COLO668 (cell line): ENCODE data around the gene SLC16A11.
"Not testable (repeated sequence)": the region's sequence is repeated elsewhere in the genome, so short reads cannot be mapped to it uniquely, and the experiment has no call there.

Experiments used
- DNase-seq: peaks from one replicate; lab custom pipeline; 2025; ENCODE audit not compliant: unreplicated experiment; lab: John Stamatoyannopoulos, UW

SLC16A11 gene

DNA sequence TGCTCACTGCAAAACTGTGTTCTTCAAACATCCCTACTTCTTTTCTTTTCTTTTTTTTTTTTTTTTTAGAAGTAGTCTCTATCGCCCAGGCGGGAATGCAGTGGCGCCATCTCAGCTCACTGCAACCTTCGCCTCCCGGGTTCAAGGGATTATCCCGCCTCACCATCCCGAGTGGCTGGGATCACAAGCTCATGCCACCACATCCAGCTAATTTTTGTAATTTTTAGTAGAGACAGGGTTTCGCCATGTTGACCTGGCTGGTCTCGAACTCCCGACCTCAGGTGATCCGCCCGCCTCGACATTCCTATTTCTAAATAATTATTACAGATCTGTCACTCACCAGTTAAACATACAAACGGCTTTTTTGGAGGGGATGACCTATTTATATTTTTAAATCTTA, 32.5 kb downstream of the SLC16A11 start:
- DNase-seq = no peak

DNA sequence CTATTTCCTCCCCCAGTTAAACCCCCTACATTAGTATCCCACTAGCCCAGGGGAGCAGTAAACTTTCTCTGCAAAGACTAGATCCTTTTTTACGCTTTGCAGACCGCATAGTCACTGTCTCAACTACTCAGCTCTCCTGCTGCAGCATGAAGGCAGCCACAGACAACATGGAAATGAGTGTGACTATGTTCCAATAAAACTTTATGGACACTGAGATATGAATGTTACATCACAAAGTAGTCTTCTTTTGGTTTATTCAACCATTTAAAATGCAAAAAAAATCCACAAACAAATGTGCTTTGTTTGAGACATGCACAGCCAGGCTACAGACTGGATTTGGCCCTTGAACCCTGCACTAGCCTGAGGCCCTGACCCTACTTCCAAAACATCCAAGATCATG, 33.4 kb downstream of the SLC16A11 start:
- no peak for DNase-seq

DNA sequence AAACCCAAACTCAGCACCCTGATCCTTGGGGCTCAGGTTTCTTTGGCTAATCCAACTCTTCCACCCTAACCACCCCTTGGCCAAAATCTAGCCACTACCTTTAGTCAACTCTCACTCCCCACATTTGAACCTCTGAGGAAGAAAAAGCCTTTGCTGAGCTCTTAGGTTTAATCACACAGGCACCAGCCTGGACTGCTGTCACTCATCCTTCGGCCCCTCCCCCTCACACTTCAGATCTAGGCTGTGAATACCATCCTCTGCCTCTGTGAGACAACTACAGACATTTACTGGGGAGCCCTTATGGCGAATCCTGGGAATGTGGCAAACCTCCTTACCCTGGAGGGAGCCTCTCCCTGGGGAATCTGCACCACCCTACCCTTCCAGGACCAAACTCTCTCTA, 36.7 kb downstream of the SLC16A11 start:
- DNase-seq = no peak

DNA sequence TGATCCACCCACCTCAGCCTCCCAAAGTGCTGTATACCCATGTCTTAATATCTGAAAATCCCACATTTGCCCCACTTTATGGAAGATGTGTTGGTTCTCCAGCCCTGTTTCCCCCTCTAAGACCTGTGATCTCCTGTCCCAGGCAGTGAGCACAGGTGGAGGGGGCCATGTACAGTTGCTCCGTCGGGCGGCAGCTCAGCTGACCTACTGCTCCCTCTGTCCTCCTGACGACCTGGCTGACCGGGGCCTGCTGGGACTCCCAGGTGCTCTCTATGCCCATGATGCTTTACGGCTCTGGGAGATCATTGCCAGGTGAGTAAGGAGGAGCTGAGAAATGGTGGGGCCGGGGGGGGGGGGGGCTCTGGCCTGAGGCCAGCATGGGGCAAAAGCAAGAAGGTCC, 38.2 kb downstream of the SLC16A11 start:
- DNase-seq = no peak

DNA sequence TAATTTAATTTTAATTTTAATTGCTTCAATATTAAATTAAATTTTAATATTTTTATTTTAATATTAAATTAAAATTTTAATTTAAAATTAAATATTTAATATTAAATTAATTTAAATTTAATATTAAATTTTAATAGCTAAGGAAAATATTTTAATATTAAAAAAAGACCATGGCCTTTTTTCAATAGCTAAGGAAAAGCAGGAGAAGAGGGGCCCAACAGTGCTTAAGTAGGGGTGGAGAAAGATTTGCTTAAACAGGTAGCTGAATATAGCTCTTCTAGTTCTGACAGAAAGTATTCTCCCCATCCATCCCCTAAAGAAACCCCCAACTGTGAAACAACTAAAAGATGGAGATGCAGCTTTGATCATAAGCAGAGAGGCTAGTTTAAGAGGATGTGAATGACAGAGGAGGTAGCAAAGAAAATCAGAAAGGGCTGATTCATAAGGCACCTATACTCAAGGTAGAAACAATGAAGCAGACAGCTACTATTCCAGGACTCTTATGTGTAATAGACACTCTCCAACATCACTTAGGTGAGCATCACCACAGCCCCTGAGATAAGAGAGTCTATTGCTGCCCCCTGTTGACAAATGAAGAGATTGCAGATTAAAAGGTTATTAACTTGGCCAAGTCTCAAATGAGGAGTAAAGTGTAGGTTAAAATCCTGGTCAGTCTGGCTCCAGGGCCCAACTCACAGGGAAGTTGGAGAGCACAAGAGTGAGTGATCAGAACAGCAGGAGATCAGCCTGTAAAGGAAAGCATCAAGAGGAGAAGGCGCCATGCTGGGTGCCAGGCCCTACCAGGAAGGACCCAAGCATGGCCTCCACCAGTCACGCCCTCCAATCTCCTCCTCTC, 39.3 kb downstream of the SLC16A11 start:
- peak; percentile 23 for DNase-seq

DNA sequence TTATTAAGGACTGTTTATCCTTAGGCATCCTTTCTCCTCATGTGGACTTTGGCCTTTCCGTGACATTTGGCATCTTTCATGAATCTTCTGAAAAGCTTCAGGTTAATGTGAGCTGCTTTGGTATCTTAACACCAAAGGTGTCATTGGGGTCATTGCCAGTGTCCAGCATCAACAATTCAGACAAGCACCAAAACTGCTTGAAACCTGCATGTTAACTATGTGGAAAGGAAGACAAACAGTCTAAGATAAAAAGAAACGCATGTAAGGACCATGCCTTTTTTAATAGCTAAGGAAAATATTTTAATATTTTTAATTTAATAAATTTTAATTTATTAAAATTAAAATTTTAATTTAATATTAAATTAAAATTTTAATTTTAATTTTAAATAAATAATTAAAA, 40.1 kb downstream of the SLC16A11 start:
- no peak for DNase-seq

DNA sequence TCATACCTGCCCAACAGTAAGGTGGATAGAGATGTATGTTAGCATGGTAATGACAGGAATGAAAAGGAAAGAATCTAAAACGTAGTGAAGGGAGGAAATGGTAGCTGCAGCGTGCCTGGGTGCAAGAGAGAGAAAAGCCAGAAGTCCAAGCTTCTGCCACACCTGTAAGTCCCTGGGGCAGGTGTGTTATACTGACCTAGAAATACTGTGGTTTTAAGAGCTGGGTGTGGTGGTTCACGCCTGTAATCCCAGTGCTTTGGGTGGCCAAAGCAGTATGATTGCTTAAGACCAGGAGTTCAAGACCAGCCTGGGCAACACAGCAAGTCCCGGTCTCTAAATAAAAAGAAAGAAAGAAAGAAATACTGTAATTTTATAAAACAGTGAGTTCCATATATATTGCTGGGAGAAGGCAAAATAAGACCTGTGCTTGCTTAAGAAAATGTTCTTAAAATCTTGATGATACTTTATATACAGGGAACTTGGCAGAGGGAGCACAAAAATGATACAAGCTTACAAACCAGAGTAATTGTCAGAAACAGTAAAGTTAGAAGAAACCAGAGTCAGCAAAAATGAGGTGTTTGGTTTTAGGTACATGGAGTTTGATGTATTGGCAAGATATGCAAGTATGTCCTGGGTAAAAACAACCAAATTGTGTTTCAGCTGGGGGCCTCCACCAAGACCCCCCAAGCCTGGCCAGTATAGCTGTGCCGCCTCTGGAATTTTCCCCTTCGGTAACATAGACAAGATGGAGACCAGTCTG, 41.4 kb downstream of the SLC16A11 start:
- DNase-seq = no peak

DNA sequence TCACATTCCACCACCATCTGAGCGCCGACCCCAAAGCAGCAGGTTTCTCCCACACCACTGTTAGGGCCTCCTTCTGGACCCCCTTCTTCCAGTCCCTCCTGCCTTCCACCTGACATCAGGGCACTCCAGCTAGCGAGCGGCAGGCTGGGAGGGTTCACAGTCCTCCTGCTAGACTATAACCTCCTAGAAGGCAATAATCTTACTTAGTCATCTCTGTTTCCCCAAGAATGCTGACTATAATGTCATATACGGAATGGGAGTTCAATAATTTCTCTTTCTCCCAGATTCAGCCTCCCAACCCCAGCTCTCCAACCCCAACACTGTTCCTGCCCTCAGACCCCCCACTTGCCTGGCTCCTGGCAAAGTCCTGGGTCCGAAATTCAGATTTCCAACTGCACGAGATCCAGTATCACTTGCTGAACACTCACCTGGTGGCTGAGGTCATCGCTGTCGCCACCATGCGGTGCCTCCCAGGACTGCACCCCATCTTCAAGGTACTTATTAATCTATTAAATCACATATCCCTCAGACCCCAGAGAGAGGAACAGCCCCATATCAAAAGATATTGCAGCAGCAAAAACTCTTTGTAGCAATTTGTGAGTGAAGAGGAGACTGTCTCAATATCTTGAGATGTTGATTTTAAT, 42.5 kb downstream of the SLC16A11 start:
- DNase-seq = peak; percentile 6

DNA sequence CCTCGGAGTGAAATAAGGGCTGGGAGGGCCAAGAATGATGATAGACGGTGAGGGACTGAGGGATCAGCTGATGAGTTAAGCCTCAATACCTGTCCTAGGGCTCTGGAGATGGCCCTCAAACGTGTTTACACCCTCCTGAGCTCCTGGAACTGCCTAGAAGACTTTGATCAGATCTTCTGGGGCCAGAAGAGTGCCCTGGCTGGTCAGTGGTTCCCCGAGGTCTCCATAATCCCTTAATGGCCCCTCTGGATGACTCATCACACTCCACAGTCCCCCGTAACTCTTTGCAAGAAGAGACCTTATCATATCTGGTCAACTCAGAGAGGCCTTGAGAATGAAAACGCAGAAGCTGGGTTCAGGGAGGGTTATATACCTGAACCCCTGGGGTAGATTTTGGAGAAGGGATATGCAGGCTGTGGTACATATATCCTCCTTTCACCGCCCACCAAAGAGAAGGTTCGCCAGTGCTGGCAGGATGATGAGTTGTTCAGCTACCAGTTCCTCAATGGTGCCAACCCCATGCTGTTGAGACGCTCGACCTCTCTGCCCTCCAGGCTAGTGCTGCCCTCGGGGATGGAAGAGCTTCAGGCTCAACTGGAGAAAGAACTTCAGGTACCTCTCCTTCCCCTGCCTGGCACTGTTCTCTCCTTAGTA, 44.9 kb downstream of the SLC16A11 start:
- DNase-seq = no peak

DNA sequence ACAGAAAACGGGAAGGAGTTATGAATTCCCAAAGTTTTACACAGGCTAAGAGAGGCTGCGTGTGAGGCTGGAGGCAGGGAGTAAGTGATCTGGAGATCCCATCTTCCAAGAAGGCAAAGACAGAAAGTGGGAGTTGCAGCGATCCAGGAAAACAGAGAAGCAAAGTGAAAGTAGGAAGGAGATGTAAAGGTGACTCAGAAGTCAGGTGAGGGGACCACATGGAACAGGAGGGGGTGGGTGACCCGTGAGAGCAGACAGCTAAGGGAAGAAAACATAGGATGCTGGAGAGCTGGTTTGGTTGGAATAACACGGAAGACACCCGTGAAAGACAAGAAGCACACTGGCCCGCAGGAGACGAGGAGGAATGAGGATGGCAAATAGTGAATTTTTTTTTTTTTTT, 46.7 kb downstream of the SLC16A11 start:
- no peak for DNase-seq

DNA sequence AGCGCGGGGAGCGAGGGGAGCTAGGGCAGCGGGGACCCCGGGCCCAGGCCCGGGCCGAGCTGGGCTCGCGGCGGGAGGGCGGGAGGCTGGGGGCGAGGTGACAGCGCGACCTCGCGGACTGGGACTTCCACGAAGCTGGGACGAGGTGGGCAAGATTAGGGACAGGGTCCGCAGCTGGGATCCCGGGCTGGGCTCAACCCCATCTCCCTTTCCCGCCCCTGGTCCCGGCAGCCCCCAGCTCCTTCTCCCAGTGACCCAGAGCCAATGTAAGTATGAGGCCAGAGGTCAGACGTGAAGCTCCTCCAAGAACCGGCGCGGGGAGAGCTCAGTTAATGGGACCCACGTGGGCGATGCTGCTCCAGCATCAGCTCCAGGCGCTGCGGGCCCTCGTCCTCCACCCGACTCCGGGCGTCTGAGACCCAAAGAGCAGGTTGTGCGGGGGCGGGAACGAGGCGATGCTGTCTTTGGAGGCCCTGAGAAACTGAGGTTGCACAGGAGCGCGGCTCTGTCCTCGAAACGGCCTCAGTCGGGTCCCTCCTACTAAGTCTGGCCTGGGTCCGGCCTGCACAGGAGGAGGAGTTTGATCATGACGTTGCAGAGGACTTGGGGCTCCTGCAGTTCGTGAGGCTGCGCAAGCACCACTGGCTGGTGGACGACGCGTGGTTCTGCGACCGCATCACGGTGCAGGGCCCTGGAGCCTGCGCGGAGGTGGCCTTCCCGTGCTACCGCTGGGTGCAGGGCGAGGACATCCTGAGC, 47.5 kb downstream of the SLC16A11 start:
- no peak for DNase-seq

DNA sequence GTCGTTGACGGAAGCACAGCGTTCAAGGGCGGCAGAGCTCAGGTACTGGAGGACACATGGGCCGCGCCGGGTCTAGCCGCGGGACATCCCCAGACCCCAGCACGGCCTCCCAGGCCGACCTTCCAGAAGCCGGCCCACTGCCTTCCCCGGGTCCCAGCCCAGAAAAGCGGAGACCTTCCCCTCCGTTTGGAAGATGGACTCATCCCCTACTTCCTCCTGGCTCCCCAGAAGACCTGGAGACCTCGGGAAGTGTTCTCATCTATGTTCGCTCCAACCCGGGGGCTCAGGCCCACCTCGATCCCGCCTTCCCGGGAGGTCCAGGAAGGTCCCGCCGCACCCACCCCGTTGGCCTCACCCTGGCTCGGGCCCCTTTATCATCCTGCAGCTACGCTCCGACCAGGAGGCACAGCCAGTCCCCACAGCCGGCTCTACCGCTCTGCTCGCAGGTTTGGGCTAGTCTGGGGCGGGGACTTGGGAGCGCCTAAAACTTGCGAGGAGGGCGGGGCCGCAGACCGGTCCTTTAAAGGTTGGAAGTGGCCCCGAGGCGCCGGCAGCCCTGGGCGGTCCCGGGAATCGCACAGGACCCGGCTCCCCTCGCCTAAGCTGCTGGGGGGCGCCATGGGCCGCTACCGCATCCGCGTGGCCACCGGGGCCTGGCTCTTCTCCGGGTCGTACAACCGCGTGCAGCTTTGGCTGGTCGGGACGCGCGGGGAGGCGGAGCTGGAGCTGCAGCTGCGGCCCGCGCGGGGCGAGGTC, 48.2 kb downstream of the SLC16A11 start, which contains the start of gene ALOX12:
TSS of gene ALOX12 (plus strand) at position 550 of the 756 bp plus-strand sequence. CDS start at position 619, 69 bp downstream.
- no peak for DNase-seq

DNA sequence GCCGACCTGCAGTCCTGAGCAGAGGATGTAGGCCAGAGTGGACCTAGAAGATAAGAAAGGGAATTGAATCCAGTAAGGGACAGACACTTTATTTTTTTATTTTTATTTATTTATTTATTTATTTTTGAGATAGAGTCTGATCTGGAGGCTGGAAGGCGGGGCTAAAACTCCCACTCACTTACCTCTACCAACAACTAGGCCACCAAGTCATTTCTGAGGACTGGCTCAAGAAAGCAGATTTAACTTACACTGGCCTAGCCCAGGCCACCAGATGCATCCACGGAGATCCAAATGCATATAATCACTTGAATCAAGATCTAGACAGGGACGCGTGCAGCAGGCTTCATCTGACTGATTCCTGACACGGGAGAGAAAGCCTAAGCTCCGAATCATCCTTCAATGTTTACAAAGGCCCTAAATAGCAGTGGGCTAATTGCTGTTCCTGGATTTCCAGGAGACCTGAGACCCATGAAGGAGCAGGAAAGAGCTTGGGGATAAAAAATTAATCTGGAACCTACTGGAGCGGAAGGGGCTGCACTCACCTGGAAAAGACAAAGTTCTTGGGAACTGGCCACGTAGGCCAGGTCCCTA, 49.1 kb downstream of the SLC16A11 start:
- DNase-seq = no peak

DNA sequence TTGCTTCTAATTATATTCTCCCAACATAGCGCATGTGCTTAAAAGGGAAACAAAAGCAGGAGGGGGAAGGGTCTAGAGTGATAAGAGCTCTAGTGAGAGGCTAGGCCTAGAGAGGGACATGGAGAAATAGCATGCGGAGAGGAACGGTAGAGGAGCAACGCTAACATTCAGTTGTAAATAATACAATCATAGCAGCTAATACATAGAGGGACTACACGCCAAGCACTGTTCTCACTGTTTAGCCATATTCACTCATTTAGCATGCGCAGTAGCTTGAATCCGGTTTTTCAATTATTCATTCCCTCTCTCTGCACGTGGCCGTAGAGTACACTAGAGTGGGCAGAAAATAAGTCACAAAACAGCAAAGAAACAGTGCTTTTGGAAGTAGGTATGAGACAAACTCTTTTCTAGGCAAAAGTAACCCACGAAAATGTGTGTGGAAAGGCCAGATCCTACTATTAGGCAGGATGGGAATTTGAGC, 49.7 kb downstream of the SLC16A11 start:
- no peak for DNase-seq

DNA sequence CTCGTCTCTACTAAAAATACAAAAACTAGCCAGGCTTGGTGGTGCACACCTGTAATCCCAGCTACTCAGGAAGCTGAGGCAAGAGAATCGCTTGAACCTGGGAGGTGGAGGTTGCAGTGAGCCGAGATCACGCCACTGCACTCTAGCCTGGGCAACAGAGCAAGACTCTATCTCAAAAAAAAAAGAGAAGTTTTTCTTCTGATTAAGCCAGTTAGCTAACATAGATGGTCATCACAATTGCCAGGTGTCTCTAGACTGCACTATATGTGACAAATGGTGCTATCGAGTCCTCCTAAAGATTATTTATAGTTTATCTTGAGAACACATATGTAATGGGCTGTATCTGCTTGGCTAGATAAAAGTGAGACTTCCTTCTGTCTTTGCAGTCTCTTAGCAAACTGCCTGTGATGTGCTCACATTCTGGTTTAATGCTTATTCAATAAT, 50.3 kb downstream of the SLC16A11 start:
- DNase-seq = not testable (repeated sequence)
